ENCODE results near the gene RAG1.

GRCh38 chr11:36588099-36588498, 20.3 kb downstream of the RAG1 start:
- TF ChIP-seq POLR2AphosphoS5 (IDR thresholded peaks at IDR 0.05) (no peak), CTCF (IDR thresholded peaks at IDR 0.05) (no peak)
